Activated CD4-positive, alpha-beta T cell treated with anti-CD3 and anti-CD28 coated beads, Interleukin-2, amount 10 ng/mL, durations not matched to agents 24 days and 14 days (primary cell): ENCODE data around the gene VPS16. TPM values are rescaled to one million over a fixed set of nuclear protein-coding genes. Genes with fewer than 3 reads are reported as not detected.

ENCODE experiments used
- DNase-seq: peaks from one replicate; pipeline ENCODE4 v3.0.0; 2022
- H3K27ac Mint-ChIP-seq: one replicate; pipeline ENCODE4 v1.8.0; 2022; ENCODE audit warnings: mild to moderate bottlenecking, mixed read lengths
- H3K27me3 Mint-ChIP-seq: one replicate; pipeline ENCODE4 v1.8.0; 2022; ENCODE audit warnings: mixed read lengths
- H3K36me3 Mint-ChIP-seq: one replicate; pipeline ENCODE4 v1.8.0; 2022; ENCODE audit warnings: low read depth, mild to moderate bottlenecking, mixed read lengths
- H3K4me1 Mint-ChIP-seq: one replicate; pipeline ENCODE4 v1.8.0; 2021; ENCODE audit warnings: mixed read lengths
- H3K4me3 Mint-ChIP-seq: one replicate; pipeline ENCODE4 v1.8.0; 2022; ENCODE audit warnings: mild to moderate bottlenecking, moderate library complexity, mixed read lengths
- H3K9me3 Mint-ChIP-seq: one replicate; pipeline ENCODE4 v1.8.0; 2021; ENCODE audit warnings: mixed read lengths
- intact Hi-C: fragments of 100-400 bp; cut with micrococcal nuclease; formaldehyde crosslinking; loops from one replicate; pipeline ENCODE4 v1.15.1; 2023
- total RNA-seq: library from RNA; stranded (reverse); gene quantifications from 2 replicates; pipeline ENCODE4 v1.2.3, GENCODE V29; 2022

VPS16 gene
- total RNA-seq, 1 donor from 2014 or later = 44.3 TPM

DNA sequence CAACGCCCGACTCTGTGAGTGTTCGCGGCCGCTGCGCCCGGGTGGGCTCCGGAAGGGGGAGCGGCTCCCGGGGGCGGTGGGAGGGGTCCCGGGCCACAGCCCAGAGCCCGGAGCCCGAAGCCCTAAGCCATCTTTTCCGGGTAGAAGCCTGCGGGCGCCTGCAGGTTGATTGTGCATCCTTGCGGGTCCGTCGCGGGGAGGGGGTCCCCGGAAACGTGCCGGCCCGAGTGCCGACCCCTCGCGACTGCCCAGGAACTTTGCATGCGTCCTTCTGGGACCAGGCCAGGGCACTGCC is 33.1 kb downstream of the VPS16 start:
- DNase-seq = peak; percentile 91
- Mint-ChIP-seq H3K4me1 (peaks cover 49% of the 10 kb centered on the region), H3K27me3 (peaks cover 2% of the 10 kb centered on the region), H3K36me3 (peaks cover 28% of the 10 kb centered on the region), H3K27ac (peak overlapping the region; percentile 81), H3K9me3 (no peaks in the 10 kb centered on the region), H3K4me3 (peak overlapping the region; percentile 78)
- intact Hi-C loops = loop anchor here (1.0 to 10.0 kb wide), 7 partner anchors 33 to 769 kb away; partner anchors contain the start of genes DNAAF9, NOP56, PCED1A and STK35

DNA sequence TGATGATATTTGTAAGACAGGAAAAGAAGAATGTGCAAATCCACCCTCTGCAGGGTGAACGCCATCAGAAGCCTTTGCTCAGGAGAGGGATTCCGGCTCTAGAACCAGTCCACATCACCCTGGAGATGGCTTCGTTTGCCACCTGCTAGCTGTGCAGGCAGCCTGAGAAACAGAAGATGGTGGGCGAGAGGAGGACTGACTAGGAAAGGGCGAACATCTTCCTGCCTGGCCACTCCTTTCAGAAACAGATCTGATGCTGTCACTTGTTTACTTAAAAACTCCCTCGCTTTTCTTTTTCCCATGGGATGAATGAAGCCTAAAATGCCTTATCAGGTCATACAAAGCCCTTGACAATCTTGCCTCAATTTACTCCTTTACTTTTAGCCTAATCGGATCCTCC is 33.9 kb downstream of the VPS16 start:
- Mint-ChIP-seq H3K27ac (peak overlapping the region; percentile 81), H3K27me3 (peaks cover 2% of the 10 kb centered on the region), H3K36me3 (peaks cover 28% of the 10 kb centered on the region), H3K9me3 (no peaks in the 10 kb centered on the region), H3K4me1 (peaks cover 52% of the 10 kb centered on the region), H3K4me3 (peak overlapping the region; percentile 78)
- intact Hi-C loops = loop anchor here (5.0 to 10.0 kb wide), 5 partner anchors 38 to 770 kb away; partner anchors contain the start of genes DNAAF9, NOP56 and STK35
- peak; percentile 71 for DNase-seq

DNA sequence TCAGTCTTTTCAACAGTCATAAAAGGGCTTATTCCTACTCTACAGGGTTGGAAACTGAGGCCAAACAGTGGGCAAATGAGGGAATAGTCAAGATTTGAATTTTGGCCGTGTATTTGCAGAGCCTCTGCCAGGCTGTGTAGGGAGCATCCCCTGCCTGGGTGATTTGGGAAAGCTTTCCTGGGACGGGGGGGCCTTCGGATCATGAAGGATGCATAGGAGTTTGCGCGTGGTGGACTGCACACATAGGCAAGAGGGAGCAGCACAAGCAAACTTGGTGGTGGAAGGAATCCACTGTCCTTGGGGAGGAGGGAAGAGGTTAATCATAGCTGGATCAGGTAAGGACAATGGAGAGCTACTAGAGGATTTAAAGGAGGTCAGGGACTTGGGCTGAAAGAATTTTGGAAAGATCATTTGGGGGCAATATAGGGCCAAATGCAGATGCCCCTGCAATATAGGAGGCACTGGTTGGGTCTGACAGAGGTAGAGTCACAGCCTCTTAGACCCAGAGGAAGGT is 35.2 kb downstream of the VPS16 start:
- Mint-ChIP-seq H3K36me3 (peaks cover 28% of the 10 kb centered on the region), H3K27me3 (peaks cover 2% of the 10 kb centered on the region), H3K9me3 (no peaks in the 10 kb centered on the region), H3K4me1 (peaks cover 49% of the 10 kb centered on the region), H3K4me3 (peak overlapping the region; percentile 16), H3K27ac (peak overlapping the region; percentile 26)
- intact Hi-C loops = loop anchor here (10.0 kb wide), 2 partner anchors 529 to 771 kb away; partner anchors contain the start of genes DNAAF9 and STK35
- DNase-seq = no peak

DNA sequence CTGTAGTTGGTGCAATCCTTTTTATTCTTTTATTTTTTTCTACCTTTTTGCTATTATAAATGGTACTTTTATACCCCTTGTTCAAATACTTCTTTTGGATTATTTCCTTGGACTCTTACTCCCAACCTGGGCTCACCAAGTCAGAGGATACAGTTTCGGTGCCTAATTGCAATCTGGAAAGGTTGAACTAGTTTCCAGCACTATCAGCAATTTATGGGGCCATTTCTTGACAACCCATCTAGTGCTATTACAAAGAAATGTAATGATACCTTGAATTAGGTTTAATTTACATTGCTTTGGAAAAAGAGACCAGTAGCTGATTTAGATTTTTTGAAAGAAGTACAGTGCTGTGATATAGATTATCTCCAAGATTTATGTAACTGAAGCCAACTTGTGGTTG is 38.0 kb downstream of the VPS16 start:
- no peak overlapping the region for H3K4me3 Mint-ChIP-seq
- no peak for DNase-seq
- H3K27ac Mint-ChIP-seq = no peak overlapping the region
- H3K36me3 Mint-ChIP-seq = peaks cover 30% of the 10 kb centered on the region
- H3K4me1 Mint-ChIP-seq = peaks cover 32% of the 10 kb centered on the region
- H3K27me3 Mint-ChIP-seq = no peaks in the 10 kb centered on the region
- H3K9me3 Mint-ChIP-seq = no peaks in the 10 kb centered on the region
- intact Hi-C loops = loop anchor here (10.0 kb wide), 2 partner anchors 526 to 774 kb away; partner anchors contain the start of genes DNAAF9 and STK35

DNA sequence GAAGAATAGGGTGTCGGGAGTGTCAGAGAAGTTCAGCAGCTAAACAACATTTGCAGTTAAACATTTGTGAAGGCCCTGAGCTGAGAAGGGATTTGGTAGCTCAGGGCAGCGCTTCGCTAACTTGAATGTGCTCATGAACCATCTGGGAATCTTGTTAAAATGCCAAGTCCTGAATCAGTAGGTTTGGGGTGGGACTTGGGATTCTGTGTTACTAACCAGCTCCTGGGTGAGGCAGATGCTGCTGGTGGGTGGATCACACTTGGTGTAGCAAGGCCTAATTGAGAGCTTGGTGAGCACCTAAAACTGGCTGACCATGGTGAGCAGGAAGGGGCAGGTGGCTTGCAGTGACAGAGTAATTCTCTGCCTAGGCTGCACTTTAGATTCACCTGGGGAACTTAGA is 38.6 kb downstream of the VPS16 start:
- Mint-ChIP-seq H3K27me3 (no peaks in the 10 kb centered on the region), H3K4me3 (no peak overlapping the region), H3K27ac (no peak overlapping the region), H3K9me3 (no peaks in the 10 kb centered on the region), H3K36me3 (peaks cover 33% of the 10 kb centered on the region), H3K4me1 (peaks cover 36% of the 10 kb centered on the region)
- intact Hi-C loops = loop anchor here (10.0 kb wide), 2 partner anchors 526 to 774 kb away; partner anchors contain the start of genes DNAAF9 and STK35
- no peak for DNase-seq

DNA sequence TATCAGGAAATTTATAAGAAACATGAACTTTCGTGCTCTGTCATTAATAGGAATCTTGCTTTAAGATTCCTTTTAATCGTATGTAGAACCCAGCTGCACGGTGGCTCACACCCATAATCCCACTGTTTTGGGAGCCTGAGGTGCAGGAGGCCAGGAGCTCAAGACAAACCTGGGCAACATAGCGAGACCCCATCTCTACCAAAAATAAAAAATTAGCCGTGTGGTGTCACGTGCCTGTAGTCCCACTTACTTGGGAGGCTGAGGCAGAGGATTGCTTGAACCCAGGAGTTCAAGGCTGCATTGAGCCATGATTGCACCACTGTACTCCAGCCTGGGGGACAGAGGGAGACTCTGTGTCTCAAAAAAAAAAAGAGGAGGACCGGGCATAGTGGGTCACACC is 40.1 kb downstream of the VPS16 start:
- intact Hi-C loops = no loop called here
- H3K27ac Mint-ChIP-seq = no peak overlapping the region
- DNase-seq = no peak
- H3K27me3 Mint-ChIP-seq = no peaks in the 10 kb centered on the region
- no peak overlapping the region for H3K4me3 Mint-ChIP-seq
- H3K9me3 Mint-ChIP-seq = no peaks in the 10 kb centered on the region
- H3K4me1 Mint-ChIP-seq = peaks cover 36% of the 10 kb centered on the region
- peaks cover 30% of the 10 kb centered on the region for H3K36me3 Mint-ChIP-seq

DNA sequence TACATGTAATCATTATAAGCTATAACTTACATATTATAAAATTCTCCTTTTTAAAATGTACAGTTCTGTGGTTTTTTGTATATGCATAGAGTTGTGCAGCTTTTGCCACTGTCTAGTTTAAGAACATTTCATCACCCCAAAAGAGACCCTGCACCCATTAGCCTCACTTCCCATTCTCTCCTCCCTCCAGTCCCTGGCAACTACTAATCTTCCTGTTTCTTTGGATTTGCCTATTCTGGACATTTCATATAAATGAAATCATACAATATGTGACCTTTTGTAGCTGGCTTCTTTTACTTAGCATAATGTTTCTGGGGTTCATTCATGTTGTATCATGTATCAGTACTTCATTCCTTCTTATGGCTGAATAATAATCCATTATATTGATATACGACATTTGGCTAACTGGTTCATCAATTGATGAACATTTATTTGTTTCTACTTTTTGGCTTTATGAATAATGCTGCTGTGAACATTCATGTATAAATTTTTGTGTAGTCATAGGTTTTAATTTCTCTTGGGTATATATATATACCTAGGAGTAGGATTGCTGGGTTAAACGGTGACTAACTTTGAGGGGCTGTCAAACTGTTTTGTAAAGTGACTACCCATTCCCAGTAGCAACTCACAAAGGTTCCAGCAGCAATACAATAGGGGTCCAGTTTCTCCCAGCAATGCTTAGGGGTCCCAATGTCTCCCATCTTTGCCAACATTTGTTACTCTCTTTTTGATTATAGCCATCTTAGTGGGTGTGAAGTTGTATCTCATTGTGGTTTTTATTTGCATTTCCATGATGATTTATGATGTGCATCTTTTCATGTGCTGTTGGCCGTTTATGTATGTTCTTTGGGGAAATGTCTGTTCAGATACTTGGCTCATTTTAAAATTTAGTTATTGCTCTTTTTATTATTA is 43.4 kb downstream of the VPS16 start:
- H3K27ac Mint-ChIP-seq = no peak overlapping the region
- H3K9me3 Mint-ChIP-seq = no peaks in the 10 kb centered on the region
- H3K4me3 Mint-ChIP-seq = no peak overlapping the region
- peaks cover 27% of the 10 kb centered on the region for H3K4me1 Mint-ChIP-seq
- no peak for DNase-seq
- H3K36me3 Mint-ChIP-seq = peaks cover 10% of the 10 kb centered on the region
- no peaks in the 10 kb centered on the region for H3K27me3 Mint-ChIP-seq
- intact Hi-C loops = no loop called here

DNA sequence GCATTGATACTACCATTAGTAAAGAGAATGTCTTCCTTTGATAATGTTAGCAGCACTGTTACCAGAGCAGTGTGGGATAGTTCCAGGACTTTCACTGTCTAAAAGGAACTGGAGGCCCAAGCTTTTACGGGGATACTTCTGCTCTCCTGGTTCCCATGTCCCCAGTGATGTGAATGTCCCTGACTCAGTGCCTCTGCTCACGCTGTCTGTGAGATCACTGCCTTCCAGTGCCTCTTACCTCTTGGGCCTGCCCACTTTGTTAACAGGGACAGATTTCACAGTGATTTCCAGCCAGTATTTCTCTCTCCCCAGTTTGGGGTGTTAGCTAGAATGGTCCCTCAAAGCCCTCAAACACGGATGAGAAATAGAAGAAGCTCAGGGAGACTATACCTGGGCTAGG is 47.2 kb downstream of the VPS16 start:
- no peaks in the 10 kb centered on the region for H3K27me3 Mint-ChIP-seq
- peaks cover 41% of the 10 kb centered on the region for H3K4me1 Mint-ChIP-seq
- no peaks in the 10 kb centered on the region for H3K9me3 Mint-ChIP-seq
- peaks cover 18% of the 10 kb centered on the region for H3K36me3 Mint-ChIP-seq
- intact Hi-C loops = no loop called here
- no peak overlapping the region for H3K27ac Mint-ChIP-seq
- H3K4me3 Mint-ChIP-seq = no peak overlapping the region
- no peak for DNase-seq

DNA sequence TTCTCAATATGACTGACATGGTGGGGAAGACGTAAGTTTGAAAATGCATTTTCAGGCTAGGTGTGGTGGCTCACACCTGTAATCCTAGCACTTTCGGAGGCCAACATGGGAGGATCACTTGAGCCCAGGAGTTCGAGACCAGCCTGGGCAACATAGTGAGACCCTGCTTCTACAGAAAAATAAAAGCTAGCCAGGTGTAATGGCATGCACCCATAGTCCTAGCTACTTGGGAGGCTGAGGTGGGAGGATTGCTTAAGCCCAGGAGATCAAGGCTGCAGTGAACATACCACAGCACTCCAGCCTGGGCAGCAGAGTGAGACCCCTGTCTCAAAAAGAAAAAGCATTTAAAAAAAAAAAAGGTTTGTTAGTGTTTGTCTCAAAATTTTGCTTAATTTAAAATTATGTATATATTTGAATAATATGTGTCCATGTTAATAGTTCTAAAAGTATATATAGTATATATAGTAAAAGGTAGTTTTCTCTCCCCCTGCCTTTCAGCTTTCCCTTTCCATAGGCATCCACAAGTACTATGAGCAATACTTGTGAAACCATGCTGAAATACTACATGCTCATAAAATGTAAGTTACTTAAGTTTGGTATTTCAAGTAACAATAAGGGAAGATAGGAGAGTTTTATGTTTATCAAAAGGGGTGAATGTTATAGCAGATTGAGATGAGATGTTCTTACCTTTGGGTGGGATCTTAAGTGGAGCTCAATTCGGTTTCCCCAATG is 47.8 kb downstream of the VPS16 start:
- H3K27me3 Mint-ChIP-seq = no peaks in the 10 kb centered on the region
- peaks cover 41% of the 10 kb centered on the region for H3K4me1 Mint-ChIP-seq
- H3K27ac Mint-ChIP-seq = no peak overlapping the region
- H3K4me3 Mint-ChIP-seq = no peak overlapping the region
- intact Hi-C loops = no loop called here
- peaks cover 21% of the 10 kb centered on the region for H3K36me3 Mint-ChIP-seq
- no peak for DNase-seq
- no peaks in the 10 kb centered on the region for H3K9me3 Mint-ChIP-seq

DNA sequence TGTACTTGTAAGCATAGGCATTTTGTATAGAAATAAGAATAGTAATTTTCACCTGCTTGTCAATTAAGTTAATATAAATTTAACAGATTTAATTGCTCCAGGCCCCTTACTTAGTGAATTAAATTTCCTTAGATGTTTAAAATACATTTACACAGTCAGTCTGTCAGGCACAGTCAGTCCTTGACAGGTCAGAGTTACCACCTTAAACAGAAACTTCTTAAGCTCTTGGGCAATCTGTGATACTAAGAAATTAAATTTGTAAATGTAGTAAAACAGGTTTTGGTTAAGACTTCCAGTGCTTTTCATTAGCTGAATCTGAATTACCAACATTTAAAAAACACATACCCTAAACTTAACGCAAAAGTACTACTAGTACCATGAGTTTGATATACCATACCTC is 48.7 kb downstream of the VPS16 start:
- no peaks in the 10 kb centered on the region for H3K9me3 Mint-ChIP-seq
- H3K4me1 Mint-ChIP-seq = peaks cover 37% of the 10 kb centered on the region
- H3K36me3 Mint-ChIP-seq = peaks cover 19% of the 10 kb centered on the region
- H3K27me3 Mint-ChIP-seq = no peaks in the 10 kb centered on the region
- H3K27ac Mint-ChIP-seq = no peak overlapping the region
- no peak overlapping the region for H3K4me3 Mint-ChIP-seq
- no peak for DNase-seq
- intact Hi-C loops = no loop called here

DNA sequence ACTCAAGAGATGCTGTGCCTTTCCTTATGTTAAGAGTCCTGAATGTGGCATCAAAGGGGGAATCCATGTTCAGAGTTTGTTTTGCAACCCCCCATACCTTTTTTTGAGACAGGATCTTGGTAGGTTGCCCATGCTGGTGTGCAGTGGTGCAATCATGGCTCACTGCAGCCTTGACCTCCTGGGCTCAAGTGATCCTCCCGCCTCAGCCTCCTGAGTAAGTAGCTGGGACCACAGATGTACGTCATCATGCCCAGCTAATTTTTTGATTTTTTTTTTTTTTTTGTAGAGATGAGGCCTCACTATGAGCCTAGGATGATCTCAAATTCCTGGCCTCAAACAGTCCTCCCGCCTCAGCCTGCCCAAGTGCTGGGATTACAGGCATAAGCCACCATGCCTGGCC is 49.3 kb downstream of the VPS16 start:
- no peak for DNase-seq
- no peaks in the 10 kb centered on the region for H3K27me3 Mint-ChIP-seq
- peaks cover 33% of the 10 kb centered on the region for H3K4me1 Mint-ChIP-seq
- H3K4me3 Mint-ChIP-seq = no peak overlapping the region
- H3K27ac Mint-ChIP-seq = no peak overlapping the region
- H3K9me3 Mint-ChIP-seq = no peaks in the 10 kb centered on the region
- peaks cover 21% of the 10 kb centered on the region for H3K36me3 Mint-ChIP-seq
- intact Hi-C loops = no loop called here

DNA sequence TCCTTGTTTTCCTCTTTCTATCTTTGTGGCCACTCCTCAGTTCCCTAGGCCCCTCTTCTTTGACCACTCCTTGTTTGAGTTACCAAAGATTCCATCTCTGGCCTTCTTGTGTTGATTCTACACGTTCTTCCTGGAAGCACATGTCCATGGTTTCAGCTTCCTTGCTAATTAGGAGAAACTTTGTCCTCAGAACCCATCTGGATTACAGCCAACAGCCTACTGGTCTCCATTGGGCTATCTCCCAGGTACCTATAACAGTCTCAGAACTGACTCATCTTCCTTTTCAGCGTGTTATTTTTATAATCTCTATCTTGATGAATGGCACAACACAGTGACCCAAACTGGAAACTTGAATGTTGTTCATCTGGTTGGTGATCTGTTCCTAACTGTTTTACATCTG is 50.2 kb downstream of the VPS16 start:
- Mint-ChIP-seq H3K9me3 (no peaks in the 10 kb centered on the region), H3K36me3 (peaks cover 19% of the 10 kb centered on the region), H3K27me3 (no peaks in the 10 kb centered on the region), H3K4me1 (peaks cover 25% of the 10 kb centered on the region), H3K27ac (no peak overlapping the region), H3K4me3 (no peak overlapping the region)
- no peak for DNase-seq
- intact Hi-C loops = no loop called here

DNA sequence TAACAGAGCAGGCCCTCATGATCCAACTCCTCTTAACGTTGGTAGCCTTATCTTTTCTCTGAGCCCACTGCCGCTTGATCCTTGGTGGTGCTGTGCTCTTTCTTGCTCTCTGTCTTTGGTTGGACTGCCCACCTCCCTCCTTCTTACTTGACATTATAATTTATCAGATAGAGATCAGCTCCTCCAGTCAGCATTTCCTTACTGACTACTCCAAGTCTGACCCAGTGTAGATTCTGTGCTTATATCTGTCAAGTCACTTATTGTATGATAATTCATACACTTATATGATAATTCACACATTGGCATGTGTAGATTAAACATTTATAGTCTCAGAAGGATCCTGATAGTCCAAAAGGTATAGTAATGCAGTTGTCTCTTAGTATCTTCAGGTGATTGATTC is 50.8 kb downstream of the VPS16 start:
- Mint-ChIP-seq H3K9me3 (no peaks in the 10 kb centered on the region), H3K27me3 (no peaks in the 10 kb centered on the region), H3K27ac (peak overlapping the region; percentile 14), H3K4me1 (peaks cover 24% of the 10 kb centered on the region), H3K4me3 (no peak overlapping the region), H3K36me3 (peaks cover 22% of the 10 kb centered on the region)
- intact Hi-C loops = no loop called here
- no peak for DNase-seq

DNA sequence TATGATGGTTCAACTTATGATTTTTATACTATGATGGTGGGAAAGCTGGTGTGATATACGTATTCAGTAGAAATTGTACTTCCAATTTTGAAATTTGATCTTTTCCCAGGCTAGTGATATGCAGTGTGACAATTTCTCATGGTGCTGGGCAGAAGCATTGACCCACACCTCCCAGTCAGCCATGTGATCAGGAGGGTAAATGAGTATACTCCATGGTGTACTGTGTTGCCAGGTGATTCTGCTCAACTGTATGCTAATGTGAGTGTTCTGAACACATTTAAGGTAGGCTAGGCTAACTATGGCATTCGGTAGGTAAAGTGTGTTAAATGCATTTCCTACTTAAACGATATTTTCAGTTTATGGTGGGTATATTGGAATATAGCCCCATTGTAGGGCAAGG is 51.8 kb downstream of the VPS16 start:
- no peaks in the 10 kb centered on the region for H3K27me3 Mint-ChIP-seq
- H3K4me1 Mint-ChIP-seq = peaks cover 22% of the 10 kb centered on the region
- H3K4me3 Mint-ChIP-seq = no peak overlapping the region
- intact Hi-C loops = no loop called here
- H3K36me3 Mint-ChIP-seq = peaks cover 28% of the 10 kb centered on the region
- H3K27ac Mint-ChIP-seq = no peak overlapping the region
- H3K9me3 Mint-ChIP-seq = no peaks in the 10 kb centered on the region
- DNase-seq = no peak
